RKO (cell line): ENCODE results near the gene LINC01488.

Experiments used
- DNase-seq: peaks from one replicate; pipeline ENCODE4 v3.0.0-alpha.2; 2016; ENCODE audit warnings: low spot score

The LINC01488 gene

GRCh38 chr11:69510471-69511357, 29.3 kb downstream of the LINC01488 start:
- no peak for DNase-seq

GRCh38 chr11:69511358-69512055, 30.0 kb downstream of the LINC01488 start:
- DNase-seq: no peak

GRCh38 chr11:69512136-69512535, 30.7 kb downstream of the LINC01488 start:
- no peak for DNase-seq

GRCh38 chr11:69512790-69513189, 31.3 kb downstream of the LINC01488 start:
- no peak for DNase-seq

- no peak for DNase-seq
These were observed 31.7 kb downstream of the LINC01488 start for GRCh38 chr11:69513196-69513595.

- no peak for DNase-seq
These were observed 32.3 kb downstream of the LINC01488 start for GRCh38 chr11:69513663-69514224.

GRCh38 chr11:69514771-69515170, 33.3 kb downstream of the LINC01488 start:
- no peak for DNase-seq

GRCh38 chr11:69515271-69516245, 34.1 kb downstream of the LINC01488 start:
- no peak for DNase-seq

- DNase-seq: no peak
These were observed 35.1 kb downstream of the LINC01488 start for GRCh38 chr11:69516526-69516925.

- DNase-seq: no peak
These were observed 36.9 kb downstream of the LINC01488 start for GRCh38 chr11:69518081-69518950.

- no peak for DNase-seq
These were observed 38.9 kb downstream of the LINC01488 start for GRCh38 chr11:69520186-69520916.

GRCh38 chr11:69521457-69521856, 40.0 kb downstream of the LINC01488 start:
- DNase-seq: no peak

GRCh38 chr11:69523453-69523852, 42.0 kb downstream of the LINC01488 start:
- DNase-seq: no peak

GRCh38 chr11:69524291-69524882, 42.9 kb downstream of the LINC01488 start:
- no peak for DNase-seq

- no peak for DNase-seq
These were observed 43.5 kb downstream of the LINC01488 start for GRCh38 chr11:69524991-69525411.

- DNase-seq: no peak
These were observed 44.3 kb downstream of the LINC01488 start for GRCh38 chr11:69525516-69526452.

GRCh38 chr11:69526453-69526810, 45.0 kb downstream of the LINC01488 start:
- no peak for DNase-seq

GRCh38 chr11:69529001-69529400, 47.5 kb downstream of the LINC01488 start:
- no peak for DNase-seq
